GM19023 (cell line): ENCODE data around the gene COL6A3.

Source experiments
- ATAC-seq: cut with Tn5 transposase; IDR thresholded peaks from one replicate; pipeline ENCODE4 v1.9.1; 2021; ENCODE audit warnings: mild to moderate bottlenecking, moderate library complexity; ENCODE audit not compliant: unreplicated experiment

Gene COL6A3

GRCh38 chr2:237445611-237446337, 31.8 kb upstream of the COL6A3 start:
- no peak for ATAC-seq

GRCh38 chr2:237444071-237444470, 30.1 kb upstream of the COL6A3 start:
- ATAC-seq = no peak

- ATAC-seq = no peak
Measured at GRCh38 chr2:237441605-237442274, 27.8 kb upstream of the COL6A3 start.

DNA sequence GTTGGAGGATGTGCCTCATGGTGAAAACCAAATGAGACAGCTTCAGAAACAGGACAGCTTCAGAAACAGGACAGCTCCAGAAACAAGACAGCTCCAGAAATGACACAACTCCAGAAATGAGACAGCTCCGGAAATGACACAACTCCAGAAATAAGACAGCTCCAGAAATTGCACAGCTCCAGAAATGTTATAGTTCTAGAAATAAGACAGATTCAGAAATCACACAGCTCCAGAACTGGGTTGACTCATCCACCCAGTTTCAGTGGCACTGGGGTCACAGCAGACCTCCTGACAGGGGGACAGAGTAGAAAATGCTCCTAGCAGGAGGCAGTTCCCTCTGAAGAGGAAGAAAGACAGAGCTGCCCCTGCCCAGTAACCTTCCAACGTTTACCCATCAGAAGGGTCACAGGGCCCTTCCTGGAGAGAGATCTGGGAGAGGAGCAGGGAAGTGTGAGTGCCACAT, 26.9 kb upstream of the COL6A3 start:
- ATAC-seq = no peak

- no peak for ATAC-seq
Measured at GRCh38 chr2:237438080-237438940, 24.3 kb upstream of the COL6A3 start.

- no peak for ATAC-seq
Measured at GRCh38 chr2:237437566-237437965, 23.6 kb upstream of the COL6A3 start.

DNA sequence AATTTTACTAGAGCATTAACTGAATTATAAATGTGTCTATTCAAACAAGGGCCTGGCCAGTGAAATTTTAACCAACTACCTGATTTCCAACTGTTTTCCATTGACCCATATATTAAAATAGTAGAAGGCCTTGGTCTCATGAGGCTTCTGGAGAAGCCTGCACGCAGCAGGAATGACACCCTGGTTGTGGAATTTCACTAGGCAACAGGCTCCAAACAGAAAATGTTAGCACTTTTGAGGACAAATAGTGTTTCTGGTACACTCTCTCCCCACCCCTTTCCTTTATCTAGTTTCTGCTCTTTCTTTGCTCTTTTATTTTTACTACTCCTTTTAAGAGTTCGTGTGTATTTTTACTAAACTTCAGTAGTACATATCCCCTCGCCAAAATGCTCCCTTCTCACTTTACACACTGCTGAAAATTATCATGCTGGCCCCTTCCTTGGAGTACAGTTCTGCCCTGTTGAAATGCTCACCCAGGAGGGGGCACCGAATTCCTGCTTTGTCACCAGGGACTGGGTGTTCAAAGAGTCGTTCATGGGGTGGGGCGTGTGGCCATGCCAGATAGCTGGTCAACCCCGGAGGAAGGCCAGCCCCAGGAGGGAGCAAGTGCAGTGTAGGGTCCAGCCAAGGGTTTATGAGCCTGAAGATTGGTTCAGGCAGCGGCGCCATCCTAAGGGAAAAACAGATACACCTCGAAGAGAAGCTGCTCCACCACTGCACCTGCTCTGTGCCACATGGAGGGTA, 22.1 kb upstream of the COL6A3 start:
- no peak for ATAC-seq

DNA sequence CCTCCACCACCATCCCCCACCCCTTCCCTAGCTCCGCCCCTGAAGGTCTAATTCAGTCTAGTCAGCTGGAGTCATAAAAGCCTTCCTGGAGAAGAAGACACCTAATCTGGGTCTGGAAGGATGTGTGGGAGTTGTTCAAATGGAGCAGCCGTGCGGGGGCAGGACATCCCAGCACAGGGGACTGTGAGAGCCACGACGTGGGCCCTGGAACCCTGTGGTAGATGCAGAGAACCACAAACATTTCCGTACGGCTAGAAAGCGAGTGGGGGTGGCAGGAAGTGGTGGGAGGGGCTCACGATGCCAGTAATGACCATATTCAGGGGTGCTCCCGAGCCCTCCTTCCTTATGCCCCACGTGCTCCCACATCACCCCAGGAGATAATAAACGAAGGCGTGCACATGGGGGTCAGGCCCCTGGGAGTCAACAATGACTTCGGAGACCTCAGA, 20.9 kb upstream of the COL6A3 start:
- ATAC-seq = no peak

- no peak for ATAC-seq
Measured at GRCh38 chr2:237433920-237434676, 20.1 kb upstream of the COL6A3 start.

- ATAC-seq = no peak
Measured at GRCh38 chr2:237432484-237433092, 18.6 kb upstream of the COL6A3 start.

DNA sequence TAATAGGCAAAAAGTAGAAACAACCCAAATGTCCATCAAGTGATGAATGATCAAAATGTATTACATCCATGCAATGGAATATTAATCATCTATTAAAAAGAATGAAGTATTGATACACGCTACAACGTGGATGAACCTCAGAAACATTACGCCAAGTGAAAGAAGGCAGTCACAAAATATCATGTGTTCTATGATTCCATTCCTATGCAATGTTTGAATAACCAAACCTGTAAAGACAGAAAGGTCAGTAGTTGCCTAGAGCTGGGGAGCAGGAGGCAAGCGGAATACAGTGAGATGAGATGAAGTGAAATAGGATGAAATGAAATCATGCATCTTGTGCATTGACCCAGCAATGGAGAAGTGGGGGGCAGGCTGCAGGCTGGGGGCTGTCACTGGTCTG, 17.9 kb upstream of the COL6A3 start:
- ATAC-seq = no peak

- no peak for ATAC-seq
Measured at GRCh38 chr2:237431372-237431771, 17.4 kb upstream of the COL6A3 start.

- ATAC-seq = no peak
Measured at GRCh38 chr2:237430861-237431260, 16.9 kb upstream of the COL6A3 start.

- ATAC-seq = no peak
Measured at GRCh38 chr2:237429753-237430152, 15.8 kb upstream of the COL6A3 start.

- ATAC-seq = no peak
Measured at GRCh38 chr2:237427769-237428506, 14.0 kb upstream of the COL6A3 start.

DNA sequence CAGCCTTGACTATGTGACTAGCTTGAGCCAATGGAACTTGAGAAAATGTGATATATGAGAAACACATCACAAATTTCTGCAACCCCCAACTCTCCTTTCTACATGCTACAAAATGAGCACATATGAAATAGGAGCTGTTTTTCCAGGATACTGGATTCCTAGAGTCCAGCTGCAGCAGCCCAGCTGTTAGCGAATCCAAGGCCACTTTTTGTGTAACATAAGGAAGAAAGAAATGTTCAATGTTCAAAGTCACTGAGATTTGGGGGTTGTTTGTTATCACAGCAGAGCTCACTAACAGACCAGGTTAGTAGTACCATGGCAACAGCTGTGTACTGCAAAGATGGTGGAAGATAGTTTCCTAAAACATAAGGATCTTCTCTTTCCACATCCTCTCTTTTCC, 12.6 kb upstream of the COL6A3 start:
- no peak for ATAC-seq

- ATAC-seq = no peak
Measured at GRCh38 chr2:237425320-237425719, 11.4 kb upstream of the COL6A3 start.

- no peak for ATAC-seq
Measured at GRCh38 chr2:237424544-237424943, 10.6 kb upstream of the COL6A3 start.

- no peak for ATAC-seq
Measured at GRCh38 chr2:237423891-237424290, 9.9 kb upstream of the COL6A3 start.
